Measurements from ENCODE around the gene EDDM13.
A peak's percentile ranks its signal among the peaks of the same experiment; 100 is the strongest.
"Not testable (repeated sequence)": the region's sequence is repeated elsewhere in the genome, so short reads cannot be mapped to it uniquely, and the experiment has no call there.

The EDDM13 gene

GRCh38 chr19:56272161-56272798 lies at the start of gene EDDM13:
TSS of gene EDDM13 (plus strand) at chr19:56272748. CDS start at chr19:56272835, 87 bp downstream.
- no peak for DNase-seq

GRCh38 chr19:56222901-56223300 lies 49.6 kb upstream of the EDDM13 start:
- no peak for DNase-seq

GRCh38 chr19:56223481-56223880 lies 49.1 kb upstream of the EDDM13 start:
- DNase-seq = no peak

- no peak for DNase-seq
These were observed 27.3 kb upstream of the EDDM13 start for GRCh38 chr19:56245121-56245740.

GRCh38 chr19:56245764-56246163 lies 26.8 kb upstream of the EDDM13 start:
- DNase-seq = not testable (repeated sequence)

GRCh38 chr19:56248736-56249338 lies 23.7 kb upstream of the EDDM13 start:
- not testable (repeated sequence) for DNase-seq

GRCh38 chr19:56252699-56253422 lies 19.7 kb upstream of the EDDM13 start:
- peak; percentile 30 for DNase-seq

- DNase-seq = peak; percentile 64
These were observed 18.8 kb upstream of the EDDM13 start for GRCh38 chr19:56253737-56254136.

GRCh38 chr19:56258272-56258671 lies 14.3 kb upstream of the EDDM13 start:
- no peak for DNase-seq

- DNase-seq = no peak
These were observed 11.4 kb upstream of the EDDM13 start for GRCh38 chr19:56261145-56261544.

- DNase-seq = not testable (repeated sequence)
These were observed 10.6 kb upstream of the EDDM13 start for GRCh38 chr19:56261932-56262331.

GRCh38 chr19:56263319-56263718 lies 9.2 kb upstream of the EDDM13 start:
- DNase-seq = no peak

GRCh38 chr19:56266051-56266450 lies 6.5 kb upstream of the EDDM13 start:
- DNase-seq = no peak

GRCh38 chr19:56269348-56269747 lies 3.2 kb upstream of the EDDM13 start:
- DNase-seq = no peak

- DNase-seq = no peak
These were observed 1.9 kb upstream of the EDDM13 start for GRCh38 chr19:56270676-56271075.

GRCh38 chr19:56271151-56271550 lies 1.4 kb upstream of the EDDM13 start:
- DNase-seq = no peak

GRCh38 chr19:56273563-56274117 lies 1.1 kb downstream of the EDDM13 start:
- DNase-seq = no peak

GRCh38 chr19:56282809-56283208 lies 10.3 kb downstream of the EDDM13 start:
- DNase-seq = no peak

- no peak for DNase-seq
These were observed 12.2 kb downstream of the EDDM13 start for GRCh38 chr19:56284746-56285145.

GRCh38 chr19:56290104-56290503 lies 17.6 kb downstream of the EDDM13 start:
- no peak for DNase-seq

GRCh38 chr19:56291867-56292266 lies 19.3 kb downstream of the EDDM13 start:
- no peak for DNase-seq

- peak; percentile 95 for DNase-seq
These were observed 22.0 kb downstream of the EDDM13 start for GRCh38 chr19:56294549-56294948.
